HepG2 (cell line): Measurements from ENCODE around the gene CA12. TPM values are rescaled to one million over a fixed set of nuclear protein-coding genes. Genes with fewer than 3 reads are reported as not detected.

Experiments used
- ATAC-seq: fragments of 200-7000 bp; cut with Tn5 transposase; 3 replicates; pipeline ENCODE4 v1.9.1; 2020; ENCODE audit warnings: mild to moderate bottlenecking, moderate library complexity
- BruUV-seq: library from RNA; stranded (reverse); fragments of 400-500 nt; replicated peaks from 2 replicates; lab custom pipeline; 2021; lab: Mats Ljungman, UMichigan
- CTCF ChIA-PET: fragments of 300-600 bp; formaldehyde crosslinking; extraction: SDS; loops from one replicate; lab custom pipeline; 2021; ENCODE audit warnings: low total read pairs, inconsistent platforms, low intra/inter-chr PET ratio; lab: Yijun Ruan, JAX
- POLR2A ChIA-PET: fragments of 350-600 bp; sonication (Branson Sonifier 250); formaldehyde crosslinking; loops from one replicate; lab custom pipeline; 2020; ENCODE audit warnings: antibody characterized with exemption, inconsistent platforms; lab: Yijun Ruan, JAX
- DNase-seq: peaks from one replicate; pipeline ENCODE4 v3.0.0-alpha.2; 2015; ENCODE audit warnings: low spot score
- FAIRE-seq: peaks from 3 replicates; lab custom pipeline; 2011; peaks lifted over from hg19 to GRCh38; lab: Jason Lieb, UNC
- H2AFZ ChIP-seq: one replicate; pipeline ENCODE4 v1.6.1; 2011; ENCODE audit warnings: low read length, inconsistent platforms
- H3K27ac ChIP-seq: fragments of 300-600 bp; 3 replicates; pipeline ENCODE4 v1.8.0; 2011; ENCODE audit warnings: mixed run types, mild to moderate bottlenecking, mixed read lengths, low read length, inconsistent platforms; ENCODE audit not compliant: insufficient read depth; ENCODE audit errors: extremely low read length
- H3K27me3 ChIP-seq, 2 experiments: fragments of 200-600 bp in 1 of 2; 2 replicates in 1 of 2; 3 replicates in 1 of 2; pipeline versions ENCODE4 v1.6.0 to v1.8.0; 2011; ENCODE audit warnings: low read length in 2 of 2, mild to moderate bottlenecking in 2 of 2, moderate library complexity in 2 of 2, inconsistent platforms in 1 of 2; ENCODE audit not compliant: insufficient read depth in 2 of 2, control insufficient read depth in 1 of 2
- H3K36me3 ChIP-seq, 2 experiments: fragments of 200-600 bp in 1 of 2; replicated peaks in 1 of 2; 2 replicates in 1 of 2; 3 replicates in 1 of 2; pipeline versions ENCODE4 v1.5.1 to v1.8.0; 2011; ENCODE audit warnings: low read length in 2 of 2, inconsistent platforms in 1 of 2; ENCODE audit not compliant: insufficient read depth in 2 of 2, control insufficient read depth in 1 of 2
- H3K4me1 ChIP-seq: 2 replicates; pipeline ENCODE4 v1.5.1; 2012; ENCODE audit warnings: low read length, inconsistent platforms; ENCODE audit not compliant: insufficient read depth
- H3K4me2 ChIP-seq: 2 replicates; pipeline ENCODE4 v1.6.0; 2011; ENCODE audit warnings: low read depth, low read length, inconsistent platforms
- H3K4me3 ChIP-seq, 3 experiments: fragments of 200-600 bp in 1 of 3; sonication (generic), shearing (Covaris generic) in 1 of 3; replicated peaks in 1 of 3; 2 replicates each; pipeline ENCODE4 v1.5.1; 2011 to 2016; ENCODE audit warnings: low read length in 3 of 3, inconsistent platforms in 2 of 3, low read depth in 2 of 3, mild to moderate bottlenecking in 2 of 3, control low read depth in 1 of 3, mixed read lengths in 1 of 3; ENCODE audit not compliant: insufficient read depth in 1 of 3
- H3K79me2 ChIP-seq: one replicate; pipeline ENCODE4 v1.6.1; 2011; ENCODE audit warnings: low read length, inconsistent platforms; ENCODE audit not compliant: insufficient read depth
- H3K9ac ChIP-seq: 2 replicates; pipeline ENCODE4 v1.6.0; 2011; ENCODE audit warnings: mild to moderate bottlenecking, low read depth, low read length, inconsistent platforms; ENCODE audit not compliant: insufficient read depth
- H3K9me3 ChIP-seq: 2 replicates; pipeline ENCODE4 v1.5.1; 2012; ENCODE audit warnings: mild to moderate bottlenecking, low read length
- H4K20me1 ChIP-seq: 2 replicates; pipeline ENCODE4 v1.6.0; 2011; ENCODE audit warnings: inconsistent platforms, mild to moderate bottlenecking, low read length, moderate library complexity; ENCODE audit not compliant: insufficient read depth
- ARID2 ChIP-seq: sonication (generic); formaldehyde crosslinking; IDR thresholded peaks from 2 replicates; pipeline ENCODE4 v1.8.1; 2022; ENCODE audit warnings: mild to moderate bottlenecking, missing genetic modification reagents, borderline replicate concordance
- ELF4 ChIP-seq: sonication (generic); formaldehyde crosslinking; IDR thresholded peaks from 2 replicates; pipeline ENCODE4 v1.5.0; 2020; ENCODE audit warnings: missing genetic modification reagents, mild to moderate bottlenecking, moderate library complexity, borderline replicate concordance
- GATA4 ChIP-seq: sonication (generic); IDR thresholded peaks from 2 replicates; pipeline ENCODE4 v1.6.1; 2016; ENCODE audit warnings: antibody characterized with exemption, low read depth, borderline replicate concordance
- HCFC1 ChIP-seq: fragments of 150-350 bp; IDR thresholded peaks from 2 replicates; pipeline ENCODE4 v1.6.1; 2014; ENCODE audit warnings: low read depth, low read length
- MEIS2 ChIP-seq: sonication (generic); formaldehyde crosslinking; IDR thresholded peaks from 2 replicates; pipeline ENCODE4 v1.9.0; 2021; ENCODE audit warnings: mild to moderate bottlenecking, missing genetic modification reagents
- PHF8 ChIP-seq: sonication (generic); formaldehyde crosslinking; IDR thresholded peaks from 2 replicates; pipeline ENCODE4 v1.5.0; 2020; ENCODE audit warnings: missing genetic modification reagents
- RAD21 ChIP-seq: fragments of 450-650 bp; formaldehyde crosslinking; IDR thresholded peaks from 2 replicates; pipeline ENCODE4 v1.5.0; 2020; ENCODE audit warnings: mild to moderate bottlenecking
- RFXANK ChIP-seq: IDR thresholded peaks from 2 replicates; pipeline ENCODE4 v1.6.1; 2016
- RXRB ChIP-seq: IDR thresholded peaks from 2 replicates; pipeline ENCODE4 v1.6.1; 2016; ENCODE audit warnings: borderline replicate concordance, missing genetic modification reagents, missing compliant biosample characterization
- SOX13 ChIP-seq, 3 experiments: fragments of 450-650 bp in 1 of 3; sonication (generic) in 1 of 3; formaldehyde crosslinking in 1 of 3; IDR thresholded peaks in 2 of 3; conservative IDR thresholded peaks in 1 of 3; 2 replicates each; pipeline versions ENCODE4 v1.5.0 to v1.6.1; 2016 to 2020; ENCODE audit warnings: antibody characterized with exemption in 1 of 3, mild to moderate bottlenecking in 1 of 3, missing compliant biosample characterization in 1 of 3, missing genetic modification reagents in 1 of 3, moderate library complexity in 1 of 3
- TBX2 ChIP-seq: sonication (generic); formaldehyde crosslinking; IDR thresholded peaks from 2 replicates; pipeline ENCODE4 v1.5.0; 2020; ENCODE audit warnings: missing genetic modification reagents, mild to moderate bottlenecking, borderline replicate concordance
- ZFX ChIP-seq: sonication (generic); formaldehyde crosslinking; IDR thresholded peaks from 2 replicates; pipeline ENCODE4 v1.4.0; 2020; ENCODE audit warnings: mild to moderate bottlenecking, low read depth, missing genetic modification reagents, moderate library complexity
- WGBS: methylation state at CpG from one replicate; pipeline ENCODE4 v1.1.6; 2017; ENCODE audit warnings: low lambda C conversion rate; 5-methylcytosine and 5-hydroxymethylcytosine counted together
- in situ Hi-C: cut with HindIII; loops from 2 replicates; pipeline ENCODE4 v1.10.0; 2017; ENCODE audit warnings: low pct_unique_long_range_greater_than_20kb; ENCODE audit not compliant: extremely low pct_ligation_motif_present
- intact Hi-C: fragments of 100-400 bp; cut with micrococcal nuclease; formaldehyde crosslinking; loops from one replicate; pipeline ENCODE4 v1.10.0; 2022; ENCODE audit not compliant: unreplicated experiment
- polyA plus RNA-seq, 8 experiments: library from polyadenylated mRNA; depleted of rRNA in 3 of 8; stranded (reverse) in 7 of 8; unstranded in 1 of 8; fragments of >200 nt; fragmentation: Illumina TruSeq in 4 of 8; extraction: Trizol in 4 of 8; gene quantifications; 2 replicates each; pipeline versions ENCODE4 v1.2.1 to v1.2.3, GENCODE V29; 2011 to 2016; ENCODE audit warnings: low read depth in 4 of 8, missing spikeins in 1 of 8, mixed read lengths in 1 of 8; ENCODE audit not compliant: insufficient read depth in 1 of 8
- total RNA-seq, 5 experiments: library from RNA; depleted of rRNA; stranded (reverse); fragments of >200 nt; fragmentation: Illumina TruSeq; extraction: Trizol; gene quantifications; 2 replicates each; pipeline ENCODE4 v1.2.3, GENCODE V29; 2016; ENCODE audit warnings: low read depth in 1 of 5
- TF ChIP-seq, protein P1 (sequence below): sonication (generic); formaldehyde crosslinking; IDR thresholded peaks from 2 replicates; pipeline ENCODE4 v1.4.0; 2020; ENCODE audit warnings: missing genetic modification reagents

The CA12 gene
- total and polyA plus RNA-seq, 2 of the 13 experiments (the other 11 are each of a cell fraction or from before 2014, with no cell fraction given): 0.07 to 0.20 TPM

DNA sequence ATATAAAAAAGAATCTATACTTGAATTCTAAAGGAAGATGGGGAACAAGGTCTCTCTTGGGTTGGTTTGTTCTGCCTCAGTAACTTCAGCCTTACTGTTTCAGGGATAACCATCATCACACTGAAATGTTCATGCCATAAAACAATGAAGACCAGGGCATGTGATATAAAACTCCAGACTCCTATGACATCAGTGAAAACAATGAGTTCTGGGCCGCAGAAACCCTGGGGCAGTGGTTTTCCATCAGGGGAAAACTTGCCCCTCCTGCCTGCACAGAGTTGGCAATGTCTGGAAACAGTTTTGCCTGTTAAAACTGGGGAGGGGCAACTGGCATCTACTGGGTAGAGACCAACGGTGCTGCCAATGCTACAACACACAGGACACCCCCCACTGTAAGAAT is 46.8 kb downstream of the CA12 start:
- no peaks in the 10 kb centered on the region for H3K79me2 ChIP-seq
- H4K20me1 ChIP-seq: no peaks in the 10 kb centered on the region
- H2AFZ ChIP-seq: no peak overlapping the region
- H3K4me3 ChIP-seq: no peak overlapping the region
- WGBS: no CpG with 5 or more reads among the region's 2 CpGs
- no peak for DNase-seq
- peaks cover 1 to 10% of the 10 kb centered on the region in 2 experiments; a peak in 3 of 5 replicates for H3K27me3 ChIP-seq
- no peak for ATAC-seq
- no peak for FAIRE-seq
- intact Hi-C loops (no loop called here), in situ Hi-C loops (no loop called here)
- H3K36me3 ChIP-seq: no peaks in the 10 kb centered on the region
- CTCF ChIA-PET: no interaction called here
- POLR2A ChIA-PET: no interaction called here
- no peak overlapping the region for H3K9ac ChIP-seq
- no TSS peak for BruUV-seq
- no peak overlapping the region for H3K27ac ChIP-seq
- no peak for TF ChIP-seq RAD21
- no peak for TF ChIP-seq ELF4 (CRISPR knock-in tag)
- no peak for TF ChIP-seq GATA4
- TF ChIP-seq, protein P1, sequence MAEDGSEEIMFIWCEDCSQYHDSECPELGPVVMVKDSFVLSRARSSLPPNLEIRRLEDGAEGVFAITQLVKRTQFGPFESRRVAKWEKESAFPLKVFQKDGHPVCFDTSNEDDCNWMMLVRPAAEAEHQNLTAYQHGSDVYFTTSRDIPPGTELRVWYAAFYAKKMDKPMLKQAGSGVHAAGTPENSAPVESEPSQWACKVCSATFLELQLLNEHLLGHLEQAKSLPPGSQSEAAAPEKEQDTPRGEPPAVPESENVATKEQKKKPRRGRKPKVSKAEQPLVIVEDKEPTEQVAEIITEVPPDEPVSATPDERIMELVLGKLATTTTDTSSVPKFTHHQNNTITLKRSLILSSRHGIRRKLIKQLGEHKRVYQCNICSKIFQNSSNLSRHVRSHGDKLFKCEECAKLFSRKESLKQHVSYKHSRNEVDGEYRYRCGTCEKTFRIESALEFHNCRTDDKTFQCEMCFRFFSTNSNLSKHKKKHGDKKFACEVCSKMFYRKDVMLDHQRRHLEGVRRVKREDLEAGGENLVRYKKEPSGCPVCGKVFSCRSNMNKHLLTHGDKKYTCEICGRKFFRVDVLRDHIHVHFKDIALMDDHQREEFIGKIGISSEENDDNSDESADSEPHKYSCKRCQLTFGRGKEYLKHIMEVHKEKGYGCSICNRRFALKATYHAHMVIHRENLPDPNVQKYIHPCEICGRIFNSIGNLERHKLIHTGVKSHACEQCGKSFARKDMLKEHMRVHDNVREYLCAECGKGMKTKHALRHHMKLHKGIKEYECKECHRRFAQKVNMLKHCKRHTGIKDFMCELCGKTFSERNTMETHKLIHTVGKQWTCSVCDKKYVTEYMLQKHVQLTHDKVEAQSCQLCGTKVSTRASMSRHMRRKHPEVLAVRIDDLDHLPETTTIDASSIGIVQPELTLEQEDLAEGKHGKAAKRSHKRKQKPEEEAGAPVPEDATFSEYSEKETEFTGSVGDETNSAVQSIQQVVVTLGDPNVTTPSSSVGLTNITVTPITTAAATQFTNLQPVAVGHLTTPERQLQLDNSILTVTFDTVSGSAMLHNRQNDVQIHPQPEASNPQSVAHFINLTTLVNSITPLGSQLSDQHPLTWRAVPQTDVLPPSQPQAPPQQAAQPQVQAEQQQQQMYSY (CRISPR knock-in tag): no peak
- no peak for TF ChIP-seq ARID2 (CRISPR knock-in tag)
- no peak for TF ChIP-seq SOX13 (IDR thresholded peaks at IDR 0.05)
- TF ChIP-seq SOX13 (CRISPR knock-in tag; conservative IDR thresholded peaks at IDR 0.05 in 1 of 2, IDR thresholded peaks at IDR 0.05 in 1 of 2): no peak
- TF ChIP-seq PHF8 (CRISPR knock-in tag): no peak
- no peak for TF ChIP-seq HCFC1
- no peak for TF ChIP-seq RFXANK (CRISPR knock-in tag)
- TF ChIP-seq ZFX: no peak
- no peak for TF ChIP-seq MEIS2
- no peak for TF ChIP-seq RXRB
- no peak for TF ChIP-seq TBX2 (CRISPR knock-in tag)
- TF ChIP-seq, all 625 proteins: peak for 0
- no peaks in the 10 kb centered on the region for H3K9me3 ChIP-seq
- no peak overlapping the region for H3K4me2 ChIP-seq
- no peaks in the 10 kb centered on the region for H3K4me1 ChIP-seq
